Osteoblast (primary cell): ENCODE measurements around the gene ITLN2. TPM values are rescaled to one million over a fixed set of nuclear protein-coding genes. Genes with fewer than 3 reads are reported as not detected.
"Not testable (repeated sequence)": the region's sequence is repeated elsewhere in the genome, so short reads cannot be mapped to it uniquely, and the experiment has no call there.

ENCODE experiments used
- DNase-seq: peaks from one replicate; pipeline ENCODE4 v3.0.0; 2011; ENCODE audit warnings: low spot score, mixed read lengths; ENCODE audit not compliant: insufficient read length; ENCODE audit errors: missing footprints
- H2AFZ ChIP-seq: 2 replicates; pipeline ENCODE4 v1.6.0; 2011; ENCODE audit warnings: mild to moderate bottlenecking, low read length
- H3K27ac ChIP-seq: 2 replicates; pipeline ENCODE4 v1.5.1; 2011; ENCODE audit warnings: mild to moderate bottlenecking, low read depth, low read length, moderate library complexity
- H3K27me3 ChIP-seq: 2 replicates; pipeline ENCODE4 v1.6.0; 2012; ENCODE audit warnings: mild to moderate bottlenecking, control low read depth, inconsistent platforms, low read length, moderate library complexity; ENCODE audit not compliant: insufficient read depth
- H3K36me3 ChIP-seq: 2 replicates; pipeline ENCODE4 v1.5.1; 2011; ENCODE audit warnings: mild to moderate bottlenecking, low read length, control low read depth, moderate library complexity; ENCODE audit not compliant: insufficient read depth
- H3K4me1 ChIP-seq: 2 replicates; pipeline ENCODE4 v1.5.1; 2011; ENCODE audit warnings: mild to moderate bottlenecking, low read length, control low read depth, moderate library complexity; ENCODE audit not compliant: insufficient read depth
- H3K4me2 ChIP-seq: 2 replicates; pipeline ENCODE4 v1.6.0; 2011; ENCODE audit warnings: mild to moderate bottlenecking, low read length; ENCODE audit not compliant: insufficient read depth
- H3K4me3 ChIP-seq: fragments of 200-600 bp; sonication (generic); 3 replicates; pipeline ENCODE4 v1.5.1; 2012; ENCODE audit warnings: mild to moderate bottlenecking, low read length, inconsistent platforms; ENCODE audit not compliant: insufficient read depth
- H3K79me2 ChIP-seq: 2 replicates; pipeline ENCODE4 v1.6.0; 2012; ENCODE audit warnings: mild to moderate bottlenecking, low read length, control low read depth, inconsistent platforms; ENCODE audit not compliant: insufficient read depth
- H3K9me3 ChIP-seq: 2 replicates; pipeline ENCODE4 v1.5.1; 2011; ENCODE audit warnings: low read depth, low read length, control low read depth
- H4K20me1 ChIP-seq: 2 replicates; pipeline ENCODE4 v1.6.0; 2012; ENCODE audit warnings: mild to moderate bottlenecking, low read length, control low read depth; ENCODE audit not compliant: insufficient read depth
- total RNA-seq: library from RNA; depleted of rRNA; stranded (reverse); fragments of >200 nt; gene quantifications from 2 replicates; pipeline ENCODE4 v1.2.3, GENCODE V29; 2012
- TF ChIP-seq, protein P1 (sequence below): IDR thresholded peaks from 2 replicates; pipeline ENCODE4 v1.5.1; 2011; ENCODE audit warnings: mild to moderate bottlenecking, low read depth, low read length, moderate library complexity; ENCODE audit errors: extremely low read depth

Gene ITLN2
- total RNA-seq, 1 donor = not detected

GRCh38 chr1:160904783-160905616, 49.6 kb downstream of the ITLN2 start:
- no peak overlapping the region for H2AFZ ChIP-seq
- no peaks in the 10 kb centered on the region for H3K4me1 ChIP-seq
- H3K9me3 ChIP-seq = no peaks in the 10 kb centered on the region
- DNase-seq = no peak
- no peaks in the 10 kb centered on the region for H3K36me3 ChIP-seq
- H3K4me3 ChIP-seq = no peak overlapping the region
- H3K79me2 ChIP-seq = no peaks in the 10 kb centered on the region
- H4K20me1 ChIP-seq = no peaks in the 10 kb centered on the region
- H3K4me2 ChIP-seq = no peak overlapping the region
- TF ChIP-seq, protein P1, sequence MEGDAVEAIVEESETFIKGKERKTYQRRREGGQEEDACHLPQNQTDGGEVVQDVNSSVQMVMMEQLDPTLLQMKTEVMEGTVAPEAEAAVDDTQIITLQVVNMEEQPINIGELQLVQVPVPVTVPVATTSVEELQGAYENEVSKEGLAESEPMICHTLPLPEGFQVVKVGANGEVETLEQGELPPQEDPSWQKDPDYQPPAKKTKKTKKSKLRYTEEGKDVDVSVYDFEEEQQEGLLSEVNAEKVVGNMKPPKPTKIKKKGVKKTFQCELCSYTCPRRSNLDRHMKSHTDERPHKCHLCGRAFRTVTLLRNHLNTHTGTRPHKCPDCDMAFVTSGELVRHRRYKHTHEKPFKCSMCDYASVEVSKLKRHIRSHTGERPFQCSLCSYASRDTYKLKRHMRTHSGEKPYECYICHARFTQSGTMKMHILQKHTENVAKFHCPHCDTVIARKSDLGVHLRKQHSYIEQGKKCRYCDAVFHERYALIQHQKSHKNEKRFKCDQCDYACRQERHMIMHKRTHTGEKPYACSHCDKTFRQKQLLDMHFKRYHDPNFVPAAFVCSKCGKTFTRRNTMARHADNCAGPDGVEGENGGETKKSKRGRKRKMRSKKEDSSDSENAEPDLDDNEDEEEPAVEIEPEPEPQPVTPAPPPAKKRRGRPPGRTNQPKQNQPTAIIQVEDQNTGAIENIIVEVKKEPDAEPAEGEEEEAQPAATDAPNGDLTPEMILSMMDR = no peak
- H3K27ac ChIP-seq = no peak overlapping the region
- no peaks in the 10 kb centered on the region for H3K27me3 ChIP-seq

GRCh38 chr1:160902251-160902650, 52.4 kb downstream of the ITLN2 start:
- not testable (repeated sequence) for H3K27ac ChIP-seq, H3K79me2 ChIP-seq, H3K27me3 ChIP-seq, H3K4me2 ChIP-seq, H4K20me1 ChIP-seq, H3K4me1 ChIP-seq, DNase-seq, H3K4me3 ChIP-seq, H3K36me3 ChIP-seq, H2AFZ ChIP-seq, H3K9me3 ChIP-seq

- DNase-seq = no peak
- Histone ChIP-seq H3K4me3 (no peak overlapping the region), H3K27ac (no peak overlapping the region), H2AFZ (no peak overlapping the region), H3K9me3 (no peaks in the 10 kb centered on the region), H4K20me1 (no peaks in the 10 kb centered on the region), H3K4me1 (no peaks in the 10 kb centered on the region), H3K36me3 (no peaks in the 10 kb centered on the region), H3K27me3 (no peaks in the 10 kb centered on the region), H3K4me2 (no peak overlapping the region), H3K79me2 (no peaks in the 10 kb centered on the region)
- TF ChIP-seq, protein P1 = no peak
Measured at GRCh38 chr1:160901768-160902167, 52.8 kb downstream of the ITLN2 start.

DNA sequence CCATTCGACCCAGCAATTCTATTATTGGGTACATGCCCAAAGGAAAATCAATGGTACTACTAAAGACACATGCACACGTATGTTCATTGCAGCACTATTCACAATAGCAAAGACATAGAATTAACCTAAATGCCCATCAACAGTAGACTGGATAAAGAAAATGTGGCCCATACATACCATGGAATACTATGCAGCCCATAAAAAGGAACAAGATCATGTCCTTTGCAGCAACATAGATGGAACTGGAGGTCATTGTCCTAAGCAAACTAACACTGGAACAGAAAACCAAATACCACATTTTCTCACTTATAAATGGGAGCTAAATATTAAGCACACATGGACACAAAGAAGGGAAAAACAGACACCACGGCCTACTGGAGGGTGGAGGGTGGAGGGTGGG, 53.9 kb downstream of the ITLN2 start:
- H3K4me3 ChIP-seq = not testable (repeated sequence)

More for the DNA sequence above, 53.9 kb downstream of the ITLN2 start:
- not testable (repeated sequence) for H2AFZ ChIP-seq, H3K4me2 ChIP-seq, H3K36me3 ChIP-seq, H3K9me3 ChIP-seq, H3K27ac ChIP-seq, H3K27me3 ChIP-seq, H4K20me1 ChIP-seq, H3K79me2 ChIP-seq, DNase-seq, H3K4me1 ChIP-seq

Other genes with a start within 250 kb of the ITLN2 start
- under 0.01 TPM in 1 of 2 replicates, not detected in the other for gene CD48, start 243.0 kb downstream of the ITLN2 start, total RNA-seq
- gene SLAMF7, start 215.6 kb downstream of the ITLN2 start, total RNA-seq = under 0.01 TPM in 1 of 2 replicates, not detected in the other
- gene LY9, start 158.6 kb downstream of the ITLN2 start, total RNA-seq = not detected in 2 replicates
- not detected in 2 replicates for gene CD244, start 91.9 kb downstream of the ITLN2 start, total RNA-seq
- not detected in 2 replicates for gene ITLN1, start 69.6 kb downstream of the ITLN2 start, total RNA-seq
- gene F11R, start 66.3 kb upstream of the ITLN2 start, total RNA-seq = 0.72 and 1.2 TPM in 2 replicates
- 0.72 and 1.8 TPM in 2 replicates for gene TSTD1, start 84.2 kb upstream of the ITLN2 start, total RNA-seq
- 45.7 and 47.4 TPM in 2 replicates for gene USF1, start 91.2 kb upstream of the ITLN2 start, total RNA-seq
- gene ARHGAP30, start 115.1 kb upstream of the ITLN2 start, total RNA-seq = under 0.01 TPM in 1 of 2 replicates, not detected in the other
- under 0.01 TPM in 2 replicates for gene NECTIN4, start 134.7 kb upstream of the ITLN2 start, total RNA-seq
- gene KLHDC9, start 143.6 kb upstream of the ITLN2 start, total RNA-seq = 1.4 and 1.5 TPM in 2 replicates
- 17.7 and 27.9 TPM in 2 replicates for gene PFDN2, start 163.2 kb upstream of the ITLN2 start, total RNA-seq
- 23.9 and 28.0 TPM in 2 replicates for gene NIT1, start 163.3 kb upstream of the ITLN2 start, total RNA-seq
- 36.6 and 41.0 TPM in 2 replicates for gene DEDD, start 177.9 kb upstream of the ITLN2 start, total RNA-seq
- 87.5 and 95.2 TPM in 2 replicates for gene UFC1, start 199.2 kb upstream of the ITLN2 start, total RNA-seq
- gene USP21, start 204.7 kb upstream of the ITLN2 start, total RNA-seq = 8.0 and 9.1 TPM in 2 replicates
- 15.9 and 19.5 TPM in 2 replicates for gene PPOX, start 211.6 kb upstream of the ITLN2 start, total RNA-seq
- gene B4GALT3, start 222.7 kb upstream of the ITLN2 start, total RNA-seq = 18.5 and 18.9 TPM in 2 replicates
- 1.4 and 3.5 TPM in 2 replicates for gene ADAMTS4, start 244.2 kb upstream of the ITLN2 start, total RNA-seq
- 103 and 130 TPM in 2 replicates for gene NDUFS2, start 247.6 kb upstream of the ITLN2 start, total RNA-seq